ENCODE data around the gene ABHD16B. TPM values are rescaled to one million over a fixed set of nuclear protein-coding genes. Genes with fewer than 3 reads are reported as not detected.
A peak's percentile ranks its signal among the peaks of the same experiment; 100 is the strongest.

The ABHD16B gene
- total and polyA plus RNA-seq, 2 of the 13 experiments (the other 11 are each of a cell fraction or from before 2014, with no cell fraction given) = not detected

- TF ChIP-seq HMGXB4 (CRISPR knock-in tag; IDR thresholded peaks at IDR 0.05; ENCODE audit: borderline replicate concordance in 1 of 2, low read depth in 1 of 2) = peak in 1 of 2 experiments; percentile 45; a peak in 2 of 4 replicates
- no peak for TF ChIP-seq ZNF224 (CRISPR knock-in tag; IDR thresholded peaks at IDR 0.05)
- TF ChIP-seq RARA (CRISPR knock-in tag; IDR thresholded peaks at IDR 0.05) = peak; percentile 86
- TF ChIP-seq RARG (CRISPR knock-in tag; IDR thresholded peaks at IDR 0.05; ENCODE audit: low read depth) = no peak
- TF ChIP-seq CEBPZ (IDR thresholded peaks at IDR 0.05; ENCODE audit: low read length) = no peak
- no peak for TF ChIP-seq ZNF343 (CRISPR knock-in tag; IDR thresholded peaks at IDR 0.05)
- no peak for TF ChIP-seq ZNF781 (CRISPR knock-in tag; IDR thresholded peaks at IDR 0.05; ENCODE audit: borderline replicate concordance, not compliant biosample characterization)
- no peak for TF ChIP-seq GLI4 (CRISPR knock-in tag; IDR thresholded peaks at IDR 0.05; ENCODE audit: borderline replicate concordance)
- no peak for TF ChIP-seq FOXM1 (CRISPR knock-in tag; IDR thresholded peaks at IDR 0.05)
- no peak for TF ChIP-seq ZNF530 (CRISPR knock-in tag; IDR thresholded peaks at IDR 0.05; ENCODE audit: low read depth)
- no peak for TF ChIP-seq BCLAF1 (IDR thresholded peaks at IDR 0.05)
- no peak for TF ChIP-seq ZKSCAN8 (CRISPR knock-in tag; IDR thresholded peaks at IDR 0.05; ENCODE audit: borderline replicate concordance)
- TF ChIP-seq ELK4 (CRISPR knock-in tag; IDR thresholded peaks at IDR 0.05; ENCODE audit: borderline replicate concordance) = no peak
- TF ChIP-seq SALL2 (CRISPR knock-in tag; IDR thresholded peaks at IDR 0.05) = 0 out of 2 replicates have a peak, but pooled peaks have one; percentile 37
- no peak for TF ChIP-seq ZNF577 (CRISPR knock-in tag; IDR thresholded peaks at IDR 0.05; ENCODE audit: borderline replicate concordance, low read depth)
- no peak for TF ChIP-seq ZNF678 (CRISPR knock-in tag; IDR thresholded peaks at IDR 0.05)
- no peak for TF ChIP-seq BRD4 (CRISPR knock-in tag; IDR thresholded peaks at IDR 0.05)
These were observed 15.0 kb upstream of the ABHD16B start (continued) for GRCh38 chr20:63846128-63846771.

Data from HepG2 (cell line).